T-cell (primary cell): ENCODE measurements around the gene TTLL11. TPM values are rescaled to one million over a fixed set of nuclear protein-coding genes. Genes with fewer than 3 reads are reported as not detected.
"Not testable (repeated sequence)": the region's sequence is repeated elsewhere in the genome, so short reads cannot be mapped to it uniquely, and the experiment has no call there.

Source experiments
- ATAC-seq, 4 experiments: fragments of 200-7000 bp in 3 of 4; fragments of 150-1000 bp in 1 of 4; cut with Tn5 transposase; replicated peaks in 1 of 4; 1 replicate in 3 of 4; 2 replicates in 1 of 4; pipeline ENCODE4 v1.10.0; 2021; ENCODE audit warnings: moderate library complexity in 3 of 4, mild to moderate bottlenecking in 2 of 4, moderate number of reproducible peaks in 1 of 4
- CTCF ChIA-PET, 2 donors: fragments of 300-600 bp; sonication (Branson Sonifier 250); formaldehyde crosslinking; loops; one replicate each; lab custom pipeline; 2022; ENCODE audit warnings: antibody characterized with exemption in 2 of 2; lab: Charles Lee
- POLR2A ChIA-PET, 2 donors: fragments of 300-600 bp; sonication (Branson Sonifier 250); formaldehyde crosslinking; loops; one replicate each; lab custom pipeline; 2022; ENCODE audit warnings: antibody characterized with exemption in 2 of 2; lab: Charles Lee
- DNase-seq, 35 experiments: peaks; one replicate each; pipeline versions ENCODE4 v3.0.0 to v3.0.0-alpha.2; 2013 to 2023
- H3K27ac ChIP-seq: one replicate; pipeline ENCODE4 v1.5.1; 2013; ENCODE audit warnings: low read length
- H3K27me3 ChIP-seq, 2 experiments: replicated peaks in 1 of 2; 1 replicate in 1 of 2; 2 replicates in 1 of 2; pipeline versions ENCODE4 v1.6.1 to v1.7.0; 2013; ENCODE audit warnings: low read length in 1 of 2, mixed read lengths in 1 of 2; ENCODE audit not compliant: control insufficient read depth in 2 of 2, insufficient read depth in 2 of 2; ENCODE audit errors: extremely low read depth in 1 of 2
- H3K36me3 ChIP-seq, 2 donors: 1 replicate in 1 of 2; 2 replicates in 1 of 2; pipeline versions ENCODE4 v1.6.1 to v1.7.0; 2013; ENCODE audit warnings: low read length in 1 of 2; ENCODE audit not compliant: control insufficient read depth in 2 of 2, insufficient read depth in 1 of 2; ENCODE audit errors: extremely low read depth in 1 of 2
- H3K4me1 ChIP-seq, 2 experiments: 1 replicate in 1 of 2; 2 replicates in 1 of 2; pipeline versions ENCODE4 v1.6.1 to v1.7.0; 2013; ENCODE audit warnings: low read length in 2 of 2, mixed read lengths in 1 of 2; ENCODE audit not compliant: insufficient read depth in 2 of 2, control insufficient read depth in 1 of 2; ENCODE audit errors: extremely low read depth in 1 of 2
- H3K4me3 ChIP-seq, 2 donors: 1 replicate in 1 of 2; 2 replicates in 1 of 2; pipeline versions ENCODE4 v1.5.1 to v1.7.0; 2013; ENCODE audit warnings: mild to moderate bottlenecking in 2 of 2, low read length in 1 of 2, moderate library complexity in 1 of 2; ENCODE audit not compliant: control insufficient read depth in 1 of 2; ENCODE audit errors: extremely low read depth in 1 of 2
- H3K9me3 ChIP-seq: 2 replicates; pipeline ENCODE4 v1.7.0; 2013
- H3K27ac Mint-ChIP-seq, 2 donors: one replicate each; pipeline ENCODE4 v1.8.0; 2020 to 2021; ENCODE audit warnings: mild to moderate bottlenecking in 2 of 2, mixed read lengths in 2 of 2
- H3K27me3 Mint-ChIP-seq, 2 donors: one replicate each; pipeline ENCODE4 v1.8.0; 2021 to 2022; ENCODE audit warnings: mixed read lengths in 2 of 2
- H3K36me3 Mint-ChIP-seq: one replicate; pipeline ENCODE4 v1.8.0; 2021; ENCODE audit warnings: mixed read lengths
- H3K4me1 Mint-ChIP-seq, 3 donors: one replicate each; pipeline ENCODE4 v1.8.0; 2020 to 2022; ENCODE audit warnings: mixed read lengths in 3 of 3, mild to moderate bottlenecking in 1 of 3
- H3K4me3 Mint-ChIP-seq, 3 donors: one replicate each; pipeline ENCODE4 v1.8.0; 2020 to 2022; ENCODE audit warnings: mild to moderate bottlenecking in 3 of 3, mixed read lengths in 3 of 3, moderate library complexity in 3 of 3
- H3K9me3 Mint-ChIP-seq, 3 donors: one replicate each; pipeline ENCODE4 v1.8.0; 2020 to 2022; ENCODE audit warnings: mixed read lengths in 3 of 3
- WGBS: methylation state at CpG from one replicate; pipeline ENCODE4 v1.1.5; 2013; ENCODE audit warnings: missing lambda C conversion rate; ENCODE audit not compliant: insufficient coverage; 5-methylcytosine and 5-hydroxymethylcytosine counted together
- total RNA-seq, 35 experiments: library from RNA in 6 of 35; stranded (reverse) in 6 of 35; fragments of 120-200 nt in 1 of 35; gene quantifications; one replicate each; pipeline versions ENCODE4 v1.2.1 to v1.2.4 and lab custom pipeline; 2013 to 2026

The TTLL11 gene
- total RNA-seq, 5 donors from 2014 or later (not counting 1 experiment from before 2014, with no cell fraction given) = 3.4 to 4.8 (median 4.6) TPM

DNA sequence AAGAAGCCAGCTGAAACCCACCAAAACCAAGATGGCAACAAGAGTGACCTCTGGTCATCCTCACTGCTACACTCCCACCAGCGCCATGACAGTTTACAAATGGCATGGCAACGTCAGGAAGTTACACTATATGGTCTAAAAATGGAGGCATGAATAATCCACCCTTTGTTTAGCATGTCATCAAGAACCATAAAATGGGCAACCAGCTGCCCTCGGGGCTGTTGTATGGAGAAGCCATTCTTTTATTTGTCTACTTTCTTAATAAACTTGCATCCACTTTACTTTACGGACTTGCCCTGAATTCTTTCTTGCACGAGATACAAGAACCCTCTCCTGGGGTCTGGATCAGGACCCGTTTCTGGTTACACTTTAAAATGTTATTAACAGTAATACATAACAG lies 92.6 kb downstream of the TTLL11 start:
- H3K4me3 Mint-ChIP-seq, H3K27ac Mint-ChIP-seq, H3K9me3 ChIP-seq, H3K4me3 ChIP-seq, DNase-seq, ATAC-seq, H3K27ac ChIP-seq, H3K36me3 ChIP-seq, H3K4me1 Mint-ChIP-seq, H3K27me3 Mint-ChIP-seq, H3K9me3 Mint-ChIP-seq, H3K27me3 ChIP-seq, CTCF ChIA-PET, POLR2A ChIA-PET, H3K36me3 Mint-ChIP-seq, H3K4me1 ChIP-seq: not testable (repeated sequence)
- WGBS = 63% methylated on average over 3 of the region's 6 CpGs

DNA sequence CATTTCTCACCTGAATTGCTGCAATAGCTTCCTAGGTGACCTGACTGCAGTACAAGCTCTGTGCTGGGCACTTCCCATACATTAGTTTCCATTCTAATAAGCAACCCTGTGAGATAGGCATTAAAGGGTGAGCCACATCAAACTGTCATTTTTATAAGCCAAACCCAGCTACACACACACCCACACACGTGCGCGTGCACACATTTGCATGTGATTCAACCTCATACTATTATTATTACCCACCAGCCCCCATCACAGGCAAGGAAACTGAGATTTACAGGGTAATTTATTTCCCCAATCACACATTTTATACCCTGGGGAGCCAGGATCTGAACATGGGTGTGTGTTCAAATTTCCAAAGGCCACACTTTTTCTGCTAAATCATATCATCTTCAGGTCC lies 93.6 kb downstream of the TTLL11 start:
- Mint-ChIP-seq H3K36me3 (no peaks in the 10 kb centered on the region), H3K4me1 (no peaks in the 10 kb centered on the region), H3K9me3 (no peaks in the 10 kb centered on the region), H3K27me3 (no peaks in the 10 kb centered on the region), H3K4me3 (no peak overlapping the region), H3K27ac (no peak overlapping the region)
- ATAC-seq = no peak
- DNase-seq = no peak
- no peak overlapping the region for H3K27ac ChIP-seq
- H3K36me3 ChIP-seq = no peaks in the 10 kb centered on the region
- no peaks in the 10 kb centered on the region for H3K27me3 ChIP-seq
- H3K4me1 ChIP-seq = no peaks in the 10 kb centered on the region
- POLR2A ChIA-PET = no interaction called here
- WGBS = 50% methylated on average over 3 of the region's 3 CpGs
- CTCF ChIA-PET = interaction anchor here in 1 of 2 donors (0.6 kb wide), 1 partner anchor 880 kb away, joined by 3 read pairs; no protein-coding TSS in a partner anchor
- H3K4me3 ChIP-seq = no peak overlapping the region
- H3K9me3 ChIP-seq = no peaks in the 10 kb centered on the region

DNA sequence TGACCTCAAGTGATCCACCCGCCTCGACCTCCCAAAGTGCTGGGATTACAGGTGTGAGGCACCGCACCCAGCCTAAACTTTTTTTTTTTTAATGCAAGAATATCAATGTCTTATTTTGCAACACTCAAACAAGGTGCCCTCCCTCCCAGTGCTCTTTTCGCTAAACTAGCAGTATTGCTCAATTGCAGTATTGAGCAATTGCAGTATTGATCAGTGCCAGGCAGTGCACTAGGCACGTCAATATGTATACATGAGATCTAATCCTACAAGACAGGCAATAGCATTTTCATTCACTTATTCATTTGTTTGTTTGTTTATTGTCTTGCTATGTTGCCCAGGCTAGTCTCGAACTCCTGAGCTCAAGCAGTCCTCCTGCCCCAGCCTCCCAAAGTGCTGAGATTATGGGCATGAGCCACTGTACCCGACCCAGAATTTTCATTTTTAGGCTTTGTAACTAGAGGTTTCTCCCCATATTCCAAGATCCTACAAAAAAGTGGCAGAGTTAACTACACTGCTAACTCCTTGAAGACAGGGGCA lies 94.5 kb downstream of the TTLL11 start:
- no peaks in the 10 kb centered on the region for H3K9me3 Mint-ChIP-seq
- no peak overlapping the region for H3K4me3 Mint-ChIP-seq
- H3K27me3 Mint-ChIP-seq = no peaks in the 10 kb centered on the region
- no peaks in the 10 kb centered on the region for H3K4me1 Mint-ChIP-seq
- POLR2A ChIA-PET = no interaction called here
- CTCF ChIA-PET = no interaction called here
- no peak for ATAC-seq
- no peak overlapping the region for H3K27ac Mint-ChIP-seq
- Histone ChIP-seq H3K27me3 (no peaks in the 10 kb centered on the region), H3K4me3 (no peak overlapping the region), H3K9me3 (no peaks in the 10 kb centered on the region), H3K36me3 (no peaks in the 10 kb centered on the region), H3K4me1 (no peaks in the 10 kb centered on the region), H3K27ac (no peak overlapping the region)
- no peaks in the 10 kb centered on the region for H3K36me3 Mint-ChIP-seq
- DNase-seq = no peak
- WGBS = 89% methylated on average over 3 of the region's 7 CpGs

GRCh38 chr9:121997791-121998190 lies 95.3 kb downstream of the TTLL11 start:
- Histone ChIP-seq H3K4me3 (no peak overlapping the region), H3K27me3 (no peaks in the 10 kb centered on the region), H3K9me3 (no peaks in the 10 kb centered on the region), H3K27ac (no peak overlapping the region), H3K36me3 (no peaks in the 10 kb centered on the region), H3K4me1 (no peaks in the 10 kb centered on the region)
- Mint-ChIP-seq H3K36me3 (no peaks in the 10 kb centered on the region), H3K4me1 (no peaks in the 10 kb centered on the region), H3K27ac (no peak overlapping the region), H3K27me3 (no peaks in the 10 kb centered on the region), H3K9me3 (no peaks in the 10 kb centered on the region), H3K4me3 (no peak overlapping the region)
- POLR2A ChIA-PET = no interaction called here
- DNase-seq (no peak), ATAC-seq (no peak)
- 91% methylated on average over 4 of the region's 7 CpGs for WGBS
- CTCF ChIA-PET = no interaction called here

GRCh38 chr9:121996783-121997182 lies 96.3 kb downstream of the TTLL11 start:
- DNase-seq = no peak
- no peaks in the 10 kb centered on the region for H3K27me3 Mint-ChIP-seq
- H3K4me3 Mint-ChIP-seq = no peak overlapping the region
- 90% methylated on average over 4 of the region's 4 CpGs for WGBS
- H3K9me3 Mint-ChIP-seq = no peaks in the 10 kb centered on the region
- Histone ChIP-seq H3K9me3 (no peaks in the 10 kb centered on the region), H3K4me1 (peaks cover 0 to 2% of the 10 kb centered on the region in 2 experiments), H3K27ac (no peak overlapping the region), H3K27me3 (no peaks in the 10 kb centered on the region), H3K4me3 (no peak overlapping the region), H3K36me3 (no peaks in the 10 kb centered on the region)
- no peaks in the 10 kb centered on the region for H3K4me1 Mint-ChIP-seq
- ChIA-PET CTCF (interaction anchor here in 1 of 2 donors (0.5 to 1.4 kb wide), 2 partner anchors 300 to 454 kb away, joined by 6 read pairs; no protein-coding TSS in a partner anchor), POLR2A (no interaction called here)
- H3K36me3 Mint-ChIP-seq = no peaks in the 10 kb centered on the region
- no peak for ATAC-seq
- no peak overlapping the region for H3K27ac Mint-ChIP-seq

GRCh38 chr9:121995997-121996396 lies 97.1 kb downstream of the TTLL11 start:
- 89% methylated on average over 5 of the region's 5 CpGs for WGBS
- CTCF ChIA-PET = interaction anchor here in 1 of 2 donors (0.5 to 1.4 kb wide), 2 partner anchors 299 to 454 kb away, joined by 6 read pairs; no protein-coding TSS in a partner anchor

More at GRCh38 chr9:121995997-121996396, 97.1 kb downstream of the TTLL11 start:
- no peaks in the 10 kb centered on the region for H3K9me3 ChIP-seq
- Mint-ChIP-seq H3K4me3 (no peak overlapping the region), H3K4me1 (no peaks in the 10 kb centered on the region), H3K27me3 (no peaks in the 10 kb centered on the region), H3K27ac (no peak overlapping the region), H3K36me3 (no peaks in the 10 kb centered on the region), H3K9me3 (no peaks in the 10 kb centered on the region)
- H3K4me3 ChIP-seq = no peak overlapping the region
- H3K4me1 ChIP-seq = peaks cover 0 to 2% of the 10 kb centered on the region in 2 experiments
- H3K36me3 ChIP-seq = no peaks in the 10 kb centered on the region
- no peak overlapping the region for H3K27ac ChIP-seq
- no peak for ATAC-seq
- POLR2A ChIA-PET = no interaction called here
- no peak for DNase-seq
- no peaks in the 10 kb centered on the region for H3K27me3 ChIP-seq
